GM12874 (cell line): ENCODE measurements around the gene CYTH1.

ENCODE experiments used
- TF ChIP-seq, protein P1 (sequence below): IDR thresholded peaks from 2 replicates; pipeline ENCODE4 v1.5.1; 2011; ENCODE audit warnings: low read depth, mild to moderate bottlenecking, control low read depth, low read length, moderate library complexity; ENCODE audit not compliant: insufficient read depth

Gene CYTH1

DNA sequence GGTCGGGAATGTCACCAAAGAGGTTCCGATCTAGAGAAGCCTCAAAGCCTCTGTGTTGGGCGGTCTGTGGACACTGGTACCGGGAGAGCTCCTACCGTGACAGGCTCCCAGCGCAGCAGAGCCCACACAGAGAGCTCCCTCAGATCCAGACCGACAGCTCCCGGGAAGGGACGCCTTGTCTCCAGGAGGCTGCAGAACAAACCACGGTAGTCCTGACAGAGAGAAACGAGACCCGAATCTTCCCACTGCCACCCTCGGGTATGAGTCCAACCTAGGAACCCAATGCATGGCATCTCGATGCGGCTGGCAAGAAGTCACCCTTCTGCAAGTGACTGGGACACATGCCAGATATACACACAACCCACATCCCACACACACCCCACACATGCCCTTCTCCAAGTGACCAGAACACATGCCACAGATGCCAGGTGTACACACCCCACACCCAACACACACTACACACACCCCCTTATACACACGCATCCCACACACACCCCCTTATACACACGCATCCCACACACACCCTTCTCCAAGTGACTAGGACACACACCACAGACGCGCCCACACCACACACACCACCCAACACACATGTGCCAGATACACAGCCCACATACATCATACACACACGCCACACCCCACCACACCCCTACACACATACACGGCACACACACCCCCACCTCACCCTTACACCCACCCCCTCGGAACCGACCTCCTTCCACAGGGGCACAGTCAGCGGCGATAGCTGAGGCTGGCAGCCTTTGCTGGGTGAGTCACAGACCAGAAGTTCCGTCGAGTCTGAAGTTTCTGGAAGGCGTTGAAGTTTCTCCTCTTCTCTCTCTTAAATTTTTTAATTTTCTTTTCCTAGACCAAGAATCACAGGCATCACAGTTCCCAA, 15.9 kb upstream of the CYTH1 start:
- TF ChIP-seq, protein P1, sequence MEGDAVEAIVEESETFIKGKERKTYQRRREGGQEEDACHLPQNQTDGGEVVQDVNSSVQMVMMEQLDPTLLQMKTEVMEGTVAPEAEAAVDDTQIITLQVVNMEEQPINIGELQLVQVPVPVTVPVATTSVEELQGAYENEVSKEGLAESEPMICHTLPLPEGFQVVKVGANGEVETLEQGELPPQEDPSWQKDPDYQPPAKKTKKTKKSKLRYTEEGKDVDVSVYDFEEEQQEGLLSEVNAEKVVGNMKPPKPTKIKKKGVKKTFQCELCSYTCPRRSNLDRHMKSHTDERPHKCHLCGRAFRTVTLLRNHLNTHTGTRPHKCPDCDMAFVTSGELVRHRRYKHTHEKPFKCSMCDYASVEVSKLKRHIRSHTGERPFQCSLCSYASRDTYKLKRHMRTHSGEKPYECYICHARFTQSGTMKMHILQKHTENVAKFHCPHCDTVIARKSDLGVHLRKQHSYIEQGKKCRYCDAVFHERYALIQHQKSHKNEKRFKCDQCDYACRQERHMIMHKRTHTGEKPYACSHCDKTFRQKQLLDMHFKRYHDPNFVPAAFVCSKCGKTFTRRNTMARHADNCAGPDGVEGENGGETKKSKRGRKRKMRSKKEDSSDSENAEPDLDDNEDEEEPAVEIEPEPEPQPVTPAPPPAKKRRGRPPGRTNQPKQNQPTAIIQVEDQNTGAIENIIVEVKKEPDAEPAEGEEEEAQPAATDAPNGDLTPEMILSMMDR, result no peak

DNA sequence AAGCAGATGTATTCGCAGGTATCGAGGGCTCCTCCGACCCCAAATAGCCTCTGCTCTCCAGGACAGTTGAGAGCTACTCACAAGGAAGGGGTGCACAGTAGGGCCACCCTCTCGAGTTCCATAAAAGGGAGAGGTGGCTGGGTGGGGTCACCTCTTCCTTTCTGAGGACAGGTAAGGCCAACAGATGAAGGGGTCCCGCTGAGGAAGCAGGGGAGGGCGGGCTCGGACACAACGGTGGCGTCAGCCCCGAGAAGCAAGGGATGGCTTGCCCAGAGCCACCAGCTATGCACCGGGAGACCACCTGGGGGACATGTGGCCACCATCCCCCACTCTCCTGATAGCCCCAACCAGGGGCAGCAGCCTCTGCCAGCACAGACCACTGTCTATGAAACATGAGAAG, 15.1 kb upstream of the CYTH1 start:
- TF ChIP-seq, protein P1, result no peak

DNA sequence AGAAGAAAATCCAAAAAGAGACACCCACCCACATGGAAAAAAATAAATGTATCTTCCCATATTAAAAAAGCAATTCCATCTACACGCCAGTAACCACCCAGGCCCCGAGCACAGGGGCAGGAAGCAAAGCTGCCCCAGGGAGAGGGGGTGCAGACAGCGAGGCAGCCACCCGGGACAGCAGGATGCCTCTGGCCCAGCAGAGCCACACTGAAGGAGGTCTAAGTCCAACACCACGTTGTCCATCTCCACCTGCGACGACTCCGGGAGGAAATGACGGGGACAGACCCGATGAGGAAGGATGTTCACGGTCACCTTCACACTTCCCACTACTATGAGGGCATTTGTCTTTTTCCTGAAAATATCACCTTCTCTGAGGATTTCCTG, 14.4 kb upstream of the CYTH1 start:
- TF ChIP-seq, protein P1, result no peak

DNA sequence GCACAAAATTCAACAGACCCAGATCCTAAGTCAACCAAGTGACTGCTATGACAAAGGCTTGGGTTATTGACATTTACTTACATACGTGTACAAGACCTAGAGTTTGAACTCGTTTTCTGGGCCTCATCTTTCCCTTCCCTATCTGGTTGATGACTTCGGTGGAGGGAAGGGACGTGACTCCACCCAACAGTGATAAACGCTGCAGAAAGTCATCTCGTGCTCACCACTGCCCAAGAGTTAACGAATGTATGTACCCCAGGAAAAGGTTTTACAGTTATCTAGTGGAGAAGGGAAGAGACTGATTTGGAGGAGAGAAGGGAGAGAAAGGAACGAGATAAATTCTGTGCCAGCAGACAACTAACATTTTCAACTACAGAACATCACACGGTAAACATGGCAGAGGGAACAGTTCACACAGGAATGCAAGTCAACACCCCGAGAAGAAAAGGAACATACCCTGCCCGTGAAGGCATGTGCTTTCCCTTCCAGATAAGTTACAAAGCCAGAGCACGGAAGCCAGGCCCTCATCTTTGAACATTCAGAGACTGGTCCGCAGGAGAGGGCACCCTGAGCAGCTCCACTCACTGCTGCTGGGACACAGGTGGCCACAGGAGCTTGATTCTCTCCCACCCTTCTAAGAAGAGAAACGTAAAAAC, 13.9 kb upstream of the CYTH1 start:
- TF ChIP-seq, protein P1, result no peak

DNA sequence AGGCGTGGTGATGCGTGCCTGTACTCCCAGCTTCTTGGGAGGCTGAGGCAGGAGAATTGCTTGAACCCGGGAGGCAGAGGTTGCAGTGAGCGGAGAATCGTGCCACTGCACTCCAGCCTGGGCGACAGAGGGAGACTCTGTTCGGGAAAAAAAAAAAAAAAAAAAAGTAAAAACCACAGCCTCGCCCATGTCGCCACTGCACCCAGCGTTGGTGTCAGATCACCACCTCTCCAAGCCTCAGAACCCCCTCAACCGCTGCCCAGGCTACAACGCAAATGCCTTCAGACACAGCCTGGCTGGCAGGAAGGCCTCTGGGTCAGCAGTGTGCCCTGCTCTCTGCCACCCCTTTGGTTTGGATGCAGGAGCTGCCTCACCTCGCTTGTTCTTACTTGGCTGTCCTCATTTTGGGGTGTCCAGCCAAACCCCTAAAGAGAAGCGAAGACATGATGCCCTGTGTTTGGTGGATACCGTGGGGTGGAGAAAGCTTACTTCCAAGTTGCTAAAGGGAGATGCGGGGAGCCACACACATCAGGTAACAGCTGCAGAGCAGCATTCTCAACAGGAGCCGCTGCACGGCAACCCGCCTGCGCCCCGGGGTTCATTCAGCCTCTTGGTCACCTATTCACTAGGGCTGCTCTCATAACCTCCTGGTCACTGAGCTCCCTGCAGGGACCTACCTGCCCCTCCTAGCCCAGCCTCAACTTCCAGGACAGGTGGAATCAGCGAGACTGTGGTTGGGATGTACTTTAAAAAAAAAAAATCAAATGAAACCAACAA, 13.0 kb upstream of the CYTH1 start:
- TF ChIP-seq, protein P1, result no peak

DNA sequence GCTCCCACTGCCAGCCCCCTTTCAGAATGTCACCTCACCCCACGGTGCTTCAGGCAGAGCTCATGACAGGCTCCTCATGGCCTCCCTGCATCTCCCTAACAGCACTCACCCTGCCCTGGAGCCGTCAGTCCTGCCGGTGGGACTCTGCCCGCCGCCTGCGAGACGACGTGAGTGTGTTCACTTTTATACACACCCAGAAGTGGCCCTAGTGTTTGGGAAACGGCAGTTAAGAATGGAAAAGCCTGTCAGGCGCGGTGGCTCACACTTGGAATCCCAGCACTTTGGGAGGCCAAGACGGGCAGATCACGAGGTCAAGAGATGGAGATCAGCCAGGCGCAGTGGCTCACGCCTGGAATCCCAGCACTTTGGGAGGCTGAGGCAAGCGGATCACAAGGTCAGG, 12.3 kb upstream of the CYTH1 start:
- TF ChIP-seq, protein P1, result no peak

DNA sequence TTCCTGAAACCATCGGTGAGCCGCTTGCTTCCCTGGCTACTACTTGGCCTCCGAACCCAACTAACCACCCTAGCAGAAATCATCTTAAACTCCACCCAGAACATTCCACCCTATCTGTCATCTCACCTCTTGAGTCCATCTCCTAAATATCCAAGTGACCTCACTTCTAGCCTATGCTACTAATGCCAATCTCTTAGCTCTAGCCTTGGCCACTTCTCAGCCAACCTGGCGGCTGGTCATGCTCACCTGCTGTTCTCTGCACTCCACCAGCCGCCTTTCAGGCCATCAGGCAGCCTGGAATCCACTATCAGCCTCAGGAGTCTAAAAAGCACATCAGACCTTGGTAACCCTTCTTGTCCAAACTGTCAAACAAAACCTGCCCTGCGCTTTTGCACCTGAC, 11.9 kb upstream of the CYTH1 start:
- TF ChIP-seq, protein P1, result no peak
